ENCODE measurements around the gene SPPL3.
A peak's percentile ranks its signal among the peaks of the same experiment; 100 is the strongest.

Gene SPPL3

GRCh38 chr12:120933786-120934185, 29.6 kb upstream of the SPPL3 start:
- TF ChIP-seq USF1 (IDR thresholded peaks at IDR 0.05) (no peak), CEBPB (IDR thresholded peaks at IDR 0.05) (no peak), EP300 (IDR thresholded peaks at IDR 0.05; ENCODE audit: borderline replicate concordance) (no peak), RAD21 (IDR thresholded peaks at IDR 0.05; ENCODE audit: low read depth) (no peak), REST (IDR thresholded peaks at IDR 0.05; ENCODE audit: low read depth) (no peak), EGR1 (IDR thresholded peaks at IDR 0.05) (no peak), TAF1 (IDR thresholded peaks at IDR 0.05; ENCODE audit: low read depth) (no peak), NFIC (IDR thresholded peaks at IDR 0.05) (no peak), ZBTB7A (IDR thresholded peaks at IDR 0.05; ENCODE audit: low read depth) (no peak), MAX (IDR thresholded peaks at IDR 0.05) (no peak), CREB1 (IDR thresholded peaks at IDR 0.05; ENCODE audit: low read depth) (no peak), TEAD4 (IDR thresholded peaks at IDR 0.05) (no peak), TCF12 (IDR thresholded peaks at IDR 0.05; ENCODE audit: low read depth) (no peak), YY1 (IDR thresholded peaks at IDR 0.05; ENCODE audit: low read depth) (no peak), FOXM1 (IDR thresholded peaks at IDR 0.05; ENCODE audit: borderline replicate concordance, low read depth) (no peak)

DNA sequence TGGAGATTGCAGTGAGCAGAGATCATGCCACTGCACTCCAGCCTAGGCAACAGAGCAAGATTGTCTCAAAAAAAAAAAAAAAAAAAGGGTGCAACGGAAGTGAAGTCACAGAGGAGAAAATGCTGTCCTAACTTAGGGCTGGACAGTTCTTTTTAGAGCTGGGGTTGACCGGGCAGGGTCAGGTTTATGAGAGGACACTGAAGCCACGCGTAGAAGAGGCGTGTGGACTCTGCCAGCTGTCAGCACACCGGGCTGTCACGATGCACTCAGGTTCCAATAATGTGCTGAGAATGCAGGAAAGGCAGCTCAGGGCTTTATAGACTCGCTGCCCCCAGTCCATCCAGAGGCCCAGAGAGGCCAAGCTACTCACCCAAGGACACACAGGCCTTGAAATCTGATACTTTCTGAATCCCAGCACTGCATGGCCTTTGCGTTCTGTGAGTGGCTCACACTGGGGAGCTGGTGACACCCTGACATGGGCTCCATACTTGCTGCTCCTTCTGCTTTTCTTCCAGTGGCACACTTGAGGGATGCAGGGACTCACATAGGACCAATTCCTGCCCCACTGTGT, 28.9 kb upstream of the SPPL3 start:
- no peak for TF ChIP-seq CEBPB (IDR thresholded peaks at IDR 0.05)
- no peak for TF ChIP-seq TCF12 (IDR thresholded peaks at IDR 0.05; ENCODE audit: low read depth)
- no peak for TF ChIP-seq MAX (IDR thresholded peaks at IDR 0.05)
- no peak for TF ChIP-seq TAF1 (IDR thresholded peaks at IDR 0.05; ENCODE audit: low read depth)
- no peak for TF ChIP-seq FOXM1 (IDR thresholded peaks at IDR 0.05; ENCODE audit: borderline replicate concordance, low read depth)
- TF ChIP-seq EP300 (IDR thresholded peaks at IDR 0.05; ENCODE audit: borderline replicate concordance), result no peak
- TF ChIP-seq REST (IDR thresholded peaks at IDR 0.05; ENCODE audit: low read depth), result no peak
- no peak for TF ChIP-seq CREB1 (IDR thresholded peaks at IDR 0.05; ENCODE audit: low read depth)
- TF ChIP-seq USF1 (IDR thresholded peaks at IDR 0.05), result no peak
- TF ChIP-seq ZBTB7A (IDR thresholded peaks at IDR 0.05; ENCODE audit: low read depth), result no peak
- TF ChIP-seq EGR1 (IDR thresholded peaks at IDR 0.05), result no peak
- no peak for TF ChIP-seq YY1 (IDR thresholded peaks at IDR 0.05; ENCODE audit: low read depth)
- no peak for TF ChIP-seq NFIC (IDR thresholded peaks at IDR 0.05)
- TF ChIP-seq RAD21 (IDR thresholded peaks at IDR 0.05; ENCODE audit: low read depth), result no peak
- TF ChIP-seq TEAD4 (IDR thresholded peaks at IDR 0.05), result no peak

DNA sequence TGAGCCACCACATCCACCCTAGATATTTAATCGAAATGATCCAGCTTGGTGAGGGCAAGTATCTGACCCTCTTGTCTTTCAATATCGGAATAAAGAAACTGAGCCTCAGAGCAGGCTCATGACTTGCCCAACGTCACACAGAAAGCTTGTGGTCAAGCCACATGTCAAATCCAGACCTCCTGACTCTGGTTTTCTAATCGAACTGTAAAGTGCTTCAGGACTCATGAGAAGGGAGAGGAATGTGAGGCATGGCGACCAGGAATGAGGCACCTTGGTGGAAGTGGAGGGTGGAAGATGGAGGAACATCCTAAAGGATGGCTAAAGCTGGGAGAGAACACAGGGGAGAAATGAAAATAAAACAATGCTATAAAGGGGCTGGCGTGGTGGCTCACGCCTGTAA, 27.9 kb upstream of the SPPL3 start:
- no peak for TF ChIP-seq CEBPB (IDR thresholded peaks at IDR 0.05)

- TF ChIP-seq TAF1 (IDR thresholded peaks at IDR 0.05; ENCODE audit: low read depth) (no peak), EP300 (IDR thresholded peaks at IDR 0.05; ENCODE audit: borderline replicate concordance) (no peak), CREB1 (IDR thresholded peaks at IDR 0.05; ENCODE audit: low read depth) (no peak), TCF12 (IDR thresholded peaks at IDR 0.05; ENCODE audit: low read depth) (no peak)
Measured at GRCh38 chr12:120930032-120930431, 25.9 kb upstream of the SPPL3 start.

DNA sequence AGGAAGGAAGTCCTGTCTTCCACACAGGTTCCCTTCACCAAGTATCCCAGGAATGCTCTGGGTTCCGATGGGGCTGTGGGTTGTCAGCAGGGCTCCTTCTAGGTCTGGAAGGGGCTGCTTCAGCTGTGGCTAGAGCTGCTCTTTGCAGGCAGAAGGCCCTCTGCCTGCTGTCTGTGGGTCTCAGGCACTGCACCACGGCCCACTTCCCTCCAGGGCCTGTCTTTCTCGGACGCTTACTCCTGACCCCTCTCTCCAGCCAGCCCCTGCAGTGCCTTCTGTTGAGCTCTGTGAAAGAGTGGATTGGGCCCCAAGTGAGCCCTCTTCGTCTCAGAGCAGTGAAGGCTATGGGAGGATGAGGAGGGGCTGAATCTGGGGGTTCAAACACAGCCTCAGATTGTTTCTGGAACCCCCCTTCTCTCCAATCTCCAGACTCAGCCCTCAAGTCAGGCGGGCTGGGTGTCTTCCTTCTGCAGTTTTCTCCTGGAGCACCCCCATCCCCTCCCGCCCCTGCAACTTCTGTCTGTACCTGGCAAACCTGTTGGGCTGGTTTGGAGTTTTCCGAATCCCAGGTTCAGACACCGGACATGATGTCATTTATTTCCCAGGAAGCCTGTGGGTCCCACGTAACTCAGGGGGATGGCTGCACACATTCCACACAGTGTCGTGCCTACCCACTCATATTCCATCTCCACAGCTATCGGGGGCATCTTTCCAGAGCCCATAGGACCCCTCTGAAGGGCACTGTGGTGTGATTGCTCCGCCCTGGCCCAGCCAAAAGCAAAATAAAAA, 24.9 kb upstream of the SPPL3 start:
- TF ChIP-seq ZBTB7A (IDR thresholded peaks at IDR 0.05; ENCODE audit: low read depth) (no peak; the same call in 1 of the 2 replicates), TCF12 (IDR thresholded peaks at IDR 0.05; ENCODE audit: low read depth) (peak; percentile 81), CEBPB (IDR thresholded peaks at IDR 0.05) (no peak), EGR1 (IDR thresholded peaks at IDR 0.05) (0 out of 2 replicates have a peak, but pooled peaks have one; percentile 12), REST (IDR thresholded peaks at IDR 0.05; ENCODE audit: low read depth) (no peak), USF1 (IDR thresholded peaks at IDR 0.05) (0 out of 2 replicates have a peak, but pooled peaks have one; percentile 15), RAD21 (IDR thresholded peaks at IDR 0.05; ENCODE audit: low read depth) (no peak), YY1 (IDR thresholded peaks at IDR 0.05; ENCODE audit: low read depth) (peak; percentile 54; the same call in 1 of the 2 replicates), CREB1 (IDR thresholded peaks at IDR 0.05; ENCODE audit: low read depth) (peak; percentile 81), TEAD4 (IDR thresholded peaks at IDR 0.05) (peak; percentile 72), NFIC (IDR thresholded peaks at IDR 0.05) (no peak), MAX (IDR thresholded peaks at IDR 0.05) (peak; percentile 50; the same call in 1 of the 2 replicates), TAF1 (IDR thresholded peaks at IDR 0.05; ENCODE audit: low read depth) (peak; percentile 53), EP300 (IDR thresholded peaks at IDR 0.05; ENCODE audit: borderline replicate concordance) (peak; percentile 60; the same call in 1 of the 2 replicates), FOXM1 (IDR thresholded peaks at IDR 0.05; ENCODE audit: borderline replicate concordance, low read depth) (no peak)
